Neural progenitor cell (in vitro differentiated cells): ENCODE measurements around the gene CHST13. TPM values are rescaled to one million over a fixed set of nuclear protein-coding genes. Genes with fewer than 3 reads are reported as not detected.

Experiments used
- DNase-seq: peaks from one replicate; pipeline ENCODE4 v3.0.0-alpha.2; 2016; ENCODE audit warnings: low spot score
- H2AFZ ChIP-seq: fragments of 200-600 bp; sonication (generic); replicated peaks from 2 replicates; pipeline ENCODE4 v1.6.1; 2016; ENCODE audit warnings: antibody characterized with exemption
- H3F3A ChIP-seq: fragments of 200-600 bp; sonication (generic); 2 replicates; pipeline ENCODE4 v1.6.1; 2016; ENCODE audit warnings: antibody characterized with exemption, low read depth
- H3K27ac ChIP-seq: fragments of 200-600 bp; sonication (generic); 2 replicates; pipeline ENCODE4 v1.5.1; 2016; ENCODE audit warnings: mild to moderate bottlenecking
- H3K27me3 ChIP-seq: fragments of 200-600 bp; sonication (generic); 2 replicates; pipeline ENCODE4 v1.6.1; 2016; ENCODE audit warnings: mild to moderate bottlenecking, moderate library complexity
- H3K36me3 ChIP-seq: fragments of 200-600 bp; sonication (generic); 2 replicates; pipeline ENCODE4 v1.5.1; 2016
- H3K4me1 ChIP-seq: fragments of 200-600 bp; sonication (generic); 2 replicates; pipeline ENCODE4 v1.6.1; 2016; ENCODE audit warnings: mixed run types
- H3K4me2 ChIP-seq: fragments of 200-600 bp; sonication (generic); 2 replicates; pipeline ENCODE4 v1.6.1; 2016
- H3K4me3 ChIP-seq: fragments of 200-600 bp; sonication (generic); 2 replicates; pipeline ENCODE4 v1.5.1; 2016
- H3K79me2 ChIP-seq: fragments of 200-600 bp; sonication (generic); 2 replicates; pipeline ENCODE4 v1.6.1; 2016; ENCODE audit warnings: low read depth
- H3K9ac ChIP-seq: fragments of 200-600 bp; sonication (generic); 2 replicates; pipeline ENCODE4 v1.6.1; 2016
- H3K9me3 ChIP-seq: fragments of 200-600 bp; sonication (generic); 2 replicates; pipeline ENCODE4 v1.5.1; 2016; ENCODE audit warnings: low read depth
- H4K20me1 ChIP-seq: fragments of 200-600 bp; sonication (generic); 2 replicates; pipeline ENCODE4 v1.6.1; 2016; ENCODE audit warnings: low read depth
- H3K27ac Mint-ChIP-seq: 3 replicates; pipeline ENCODE4 v1.8.0; 2021; ENCODE audit warnings: mixed read lengths
- H3K27me3 Mint-ChIP-seq: 2 replicates; pipeline ENCODE4 v1.8.0; 2022; ENCODE audit warnings: low read depth, mild to moderate bottlenecking, inconsistent platforms, moderate library complexity, mixed read lengths; ENCODE audit not compliant: insufficient read depth
- H3K36me3 Mint-ChIP-seq: 3 replicates; pipeline ENCODE4 v1.8.0; 2021; ENCODE audit warnings: mixed read lengths
- H3K4me1 Mint-ChIP-seq: 3 replicates; pipeline ENCODE4 v1.8.0; 2021; ENCODE audit warnings: mixed read lengths
- H3K4me3 Mint-ChIP-seq: 3 replicates; pipeline ENCODE4 v1.8.0; 2021; ENCODE audit warnings: mild to moderate bottlenecking, moderate library complexity, mixed read lengths
- H3K9me3 Mint-ChIP-seq: 3 replicates; pipeline ENCODE4 v1.8.0; 2020; ENCODE audit warnings: mixed read lengths
- CTCF ChIP-seq: fragments of 200-600 bp; sonication (generic); IDR thresholded peaks from 2 replicates; pipeline ENCODE4 v1.5.1; 2017; ENCODE audit warnings: antibody characterized with exemption, mild to moderate bottlenecking
- EZH2 ChIP-seq: fragments of 200-600 bp; sonication (generic); IDR thresholded peaks from 2 replicates; pipeline ENCODE4 v1.6.1; 2017; ENCODE audit warnings: antibody characterized with exemption, mild to moderate bottlenecking, moderate library complexity
- EZH2phosphoT487 ChIP-seq: fragments of 200-600 bp; sonication (generic); IDR thresholded peaks from 2 replicates; pipeline ENCODE4 v1.6.1; 2017; ENCODE audit warnings: antibody characterized with exemption
- total RNA-seq: library from RNA; depleted of rRNA; stranded (reverse); fragments of >200 nt; gene quantifications from 2 replicates; pipeline ENCODE4 v1.2.3, GENCODE V29; 2015; ENCODE audit warnings: low replicate concordance

The CHST13 gene
- total RNA-seq, 1 donor from 2014 or later: 0.09 TPM

- Histone ChIP-seq H3K36me3 (no peaks in the 10 kb centered on the region), H3K4me3 (no peak overlapping the region), H3K27me3 (peaks cover 4% of the 10 kb centered on the region), H3K4me2 (no peak overlapping the region), H3F3A (no peaks in the 10 kb centered on the region), H4K20me1 (no peaks in the 10 kb centered on the region), H3K4me1 (no peaks in the 10 kb centered on the region), H2AFZ (no peak overlapping the region), H3K9me3 (no peaks in the 10 kb centered on the region), H3K79me2 (no peaks in the 10 kb centered on the region), H3K27ac (no peak overlapping the region), H3K9ac (no peak overlapping the region)
- H3K4me3 Mint-ChIP-seq: no peak overlapping the region
- TF ChIP-seq EZH2phosphoT487 (no peak), EZH2 (no peak), CTCF (no peak)
- no peaks in the 10 kb centered on the region for H3K27me3 Mint-ChIP-seq
- DNase-seq: no peak
- no peaks in the 10 kb centered on the region for H3K4me1 Mint-ChIP-seq
- no peak overlapping the region for H3K27ac Mint-ChIP-seq
- peaks cover 4% of the 10 kb centered on the region for H3K9me3 Mint-ChIP-seq
- no peaks in the 10 kb centered on the region for H3K36me3 Mint-ChIP-seq
Observed at GRCh38 chr3:126557761-126558160, 33.8 kb downstream of the CHST13 start.

- peaks cover 6% of the 10 kb centered on the region for H3K9me3 Mint-ChIP-seq
- Histone ChIP-seq H3K9ac (no peak within 1 kb of the TSS), H3K4me3 (no peak within 1 kb of the TSS), H3F3A (no peaks in the 10 kb centered on the region), H3K4me1 (no peaks in the 10 kb centered on the region), H3K4me2 (no peak within 1 kb of the TSS), H2AFZ (no peak within 1 kb of the TSS), H3K27me3 (peaks cover 4% of the 10 kb centered on the region), H3K27ac (no peak within 1 kb of the TSS), H3K79me2 (no peaks in the 10 kb centered on the region), H4K20me1 (no peaks in the 10 kb centered on the region), H3K36me3 (no peaks in the 10 kb centered on the region), H3K9me3 (no peaks in the 10 kb centered on the region)
- no peaks in the 10 kb centered on the region for H3K4me1 Mint-ChIP-seq
- no peak within 1 kb of the TSS for H3K4me3 Mint-ChIP-seq
- no peaks in the 10 kb centered on the region for H3K36me3 Mint-ChIP-seq
- no peaks in the 10 kb centered on the region for H3K27me3 Mint-ChIP-seq
- no peak for DNase-seq
- TF ChIP-seq EZH2phosphoT487 (no peak), EZH2 (no peak), CTCF (no peak)
- H3K27ac Mint-ChIP-seq: no peak within 1 kb of the TSS
Observed at GRCh38 chr3:126558336-126559071, 34.5 kb downstream of the CHST13 start, which contains the start of gene C3orf22. Gene C3orf22, minus strand, starts transcription at chr3:126558932. Its CDS starts 5,542 bp downstream, at chr3:126553390.

GRCh38 chr3:126562737-126563276 is 38.9 kb downstream of the CHST13 start:
- Histone ChIP-seq H3K36me3 (no peaks in the 10 kb centered on the region), H3K4me1 (no peaks in the 10 kb centered on the region), H3F3A (no peaks in the 10 kb centered on the region), H3K9me3 (no peaks in the 10 kb centered on the region), H3K9ac (no peak overlapping the region), H2AFZ (no peak overlapping the region), H3K27ac (no peak overlapping the region), H3K27me3 (peaks cover 8% of the 10 kb centered on the region), H3K4me3 (no peak overlapping the region), H3K79me2 (no peaks in the 10 kb centered on the region), H4K20me1 (no peaks in the 10 kb centered on the region), H3K4me2 (no peak overlapping the region)
- Mint-ChIP-seq H3K4me3 (no peak overlapping the region), H3K4me1 (no peaks in the 10 kb centered on the region), H3K36me3 (no peaks in the 10 kb centered on the region), H3K27ac (no peak overlapping the region), H3K27me3 (no peaks in the 10 kb centered on the region), H3K9me3 (peaks cover 6% of the 10 kb centered on the region)
- no peak for DNase-seq
- no peak for TF ChIP-seq EZH2
- TF ChIP-seq EZH2phosphoT487: no peak
- no peak for TF ChIP-seq CTCF
